Adipocyte (in vitro differentiated cells): ENCODE measurements around the gene FOXC1.

ENCODE experiments used
- DNase-seq: peaks from one replicate; pipeline ENCODE4 v3.0.0-alpha.2; 2015; ENCODE audit warnings: low read depth
- H3K27me3 ChIP-seq: replicated peaks from 2 replicates; pipeline ENCODE4 v1.7.0; 2013; ENCODE audit warnings: mild to moderate bottlenecking, low read length, moderate library complexity; ENCODE audit not compliant: control insufficient read depth, insufficient read depth
- H3K36me3 ChIP-seq: 2 replicates; pipeline ENCODE4 v1.7.0; 2013; ENCODE audit warnings: low read length, mild to moderate bottlenecking, moderate library complexity; ENCODE audit not compliant: control insufficient read depth, insufficient read depth, severe bottlenecking
- H3K4me1 ChIP-seq: 2 replicates; pipeline ENCODE4 v1.7.0; 2013; ENCODE audit warnings: mild to moderate bottlenecking, low read length, moderate library complexity; ENCODE audit not compliant: control insufficient read depth, insufficient read depth
- H3K4me3 ChIP-seq: 2 replicates; pipeline ENCODE4 v1.7.0; 2013; ENCODE audit warnings: mild to moderate bottlenecking, low read length, moderate library complexity
- H3K9ac ChIP-seq: 2 replicates; pipeline ENCODE4 v1.7.0; 2013; ENCODE audit warnings: mild to moderate bottlenecking, low read length, moderate library complexity
- H3K9me3 ChIP-seq: 2 replicates; pipeline ENCODE4 v1.7.0; 2013; ENCODE audit warnings: mild to moderate bottlenecking, low read length, moderate library complexity; ENCODE audit not compliant: control insufficient read depth

FOXC1 gene

GRCh38 chr6:1601158-1602048 lies 8.3 kb upstream of the FOXC1 start:
- peaks cover 13% of the 10 kb centered on the region for H3K4me1 ChIP-seq
- H3K9me3 ChIP-seq: no peaks in the 10 kb centered on the region
- H3K36me3 ChIP-seq: no peaks in the 10 kb centered on the region
- H3K27me3 ChIP-seq: peaks cover 48% of the 10 kb centered on the region
- no peak for DNase-seq
- no peak overlapping the region for H3K4me3 ChIP-seq
- no peak overlapping the region for H3K9ac ChIP-seq

GRCh38 chr6:1602049-1602713 lies 7.5 kb upstream of the FOXC1 start:
- Histone ChIP-seq H3K9me3 (no peaks in the 10 kb centered on the region), H3K36me3 (no peaks in the 10 kb centered on the region), H3K4me3 (no peak overlapping the region), H3K4me1 (peaks cover 13% of the 10 kb centered on the region), H3K27me3 (peaks cover 56% of the 10 kb centered on the region), H3K9ac (no peak overlapping the region)
- no peak for DNase-seq

GRCh38 chr6:1603708-1604107 lies 6.0 kb upstream of the FOXC1 start:
- H3K9ac ChIP-seq: no peak overlapping the region

DNA sequence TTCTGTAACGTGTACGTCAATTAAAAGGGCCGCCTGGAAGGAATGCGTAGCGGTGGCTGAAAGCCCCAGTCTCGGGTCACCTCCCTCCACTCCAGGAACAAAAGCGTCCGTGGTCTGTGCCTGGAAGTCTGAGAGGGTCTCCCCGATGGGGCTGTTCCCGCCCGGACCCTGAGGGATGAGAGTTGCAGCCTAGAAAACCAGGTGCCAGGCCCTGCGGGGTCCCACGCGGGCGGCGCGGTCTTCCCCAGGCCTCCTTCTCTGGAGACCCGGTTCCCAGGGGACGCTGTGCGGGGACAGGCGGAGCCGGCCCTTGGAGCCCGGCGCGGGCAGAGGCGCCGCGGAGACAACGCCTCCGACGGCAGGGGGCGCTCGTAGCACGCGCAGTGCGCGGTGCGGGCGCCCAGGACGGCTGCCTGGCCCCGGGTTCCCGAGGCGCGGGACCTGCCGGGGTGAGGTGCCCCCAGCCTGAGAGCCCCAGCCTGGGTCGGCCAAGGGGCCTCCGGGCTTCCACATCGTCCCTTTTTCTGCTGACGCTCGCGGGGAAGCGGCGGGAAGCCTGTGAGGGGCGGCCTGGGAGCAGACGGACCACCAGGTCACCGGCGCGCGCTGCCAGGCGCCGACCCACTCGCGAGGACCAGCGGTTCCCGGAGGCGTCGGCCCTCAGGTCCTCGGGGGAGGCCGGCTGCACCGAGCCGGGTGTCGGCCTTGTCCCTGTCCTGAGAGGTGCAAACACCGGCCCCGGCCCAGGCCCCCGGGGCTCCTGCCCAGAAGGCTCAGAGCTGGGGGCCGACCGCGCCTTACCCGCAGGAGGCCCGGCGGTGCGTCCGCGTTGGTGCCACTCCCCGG lies 5.3 kb upstream of the FOXC1 start:
- peak overlapping the region; percentile 62 for H3K4me3 ChIP-seq
- no peak overlapping the region for H3K9ac ChIP-seq
- peaks cover 25% of the 10 kb centered on the region for H3K4me1 ChIP-seq
- no peaks in the 10 kb centered on the region for H3K36me3 ChIP-seq
- H3K27me3 ChIP-seq: peaks cover 69% of the 10 kb centered on the region
- DNase-seq: peak; percentile 92
- H3K9me3 ChIP-seq: no peaks in the 10 kb centered on the region

More at GRCh38 chr6:1603708-1604107, 6.0 kb upstream of the FOXC1 start:
- no peaks in the 10 kb centered on the region for H3K9me3 ChIP-seq
- peaks cover 71% of the 10 kb centered on the region for H3K27me3 ChIP-seq
- H3K4me1 ChIP-seq: peaks cover 25% of the 10 kb centered on the region
- no peaks in the 10 kb centered on the region for H3K36me3 ChIP-seq
- DNase-seq: no peak
- no peak overlapping the region for H3K4me3 ChIP-seq

DNA sequence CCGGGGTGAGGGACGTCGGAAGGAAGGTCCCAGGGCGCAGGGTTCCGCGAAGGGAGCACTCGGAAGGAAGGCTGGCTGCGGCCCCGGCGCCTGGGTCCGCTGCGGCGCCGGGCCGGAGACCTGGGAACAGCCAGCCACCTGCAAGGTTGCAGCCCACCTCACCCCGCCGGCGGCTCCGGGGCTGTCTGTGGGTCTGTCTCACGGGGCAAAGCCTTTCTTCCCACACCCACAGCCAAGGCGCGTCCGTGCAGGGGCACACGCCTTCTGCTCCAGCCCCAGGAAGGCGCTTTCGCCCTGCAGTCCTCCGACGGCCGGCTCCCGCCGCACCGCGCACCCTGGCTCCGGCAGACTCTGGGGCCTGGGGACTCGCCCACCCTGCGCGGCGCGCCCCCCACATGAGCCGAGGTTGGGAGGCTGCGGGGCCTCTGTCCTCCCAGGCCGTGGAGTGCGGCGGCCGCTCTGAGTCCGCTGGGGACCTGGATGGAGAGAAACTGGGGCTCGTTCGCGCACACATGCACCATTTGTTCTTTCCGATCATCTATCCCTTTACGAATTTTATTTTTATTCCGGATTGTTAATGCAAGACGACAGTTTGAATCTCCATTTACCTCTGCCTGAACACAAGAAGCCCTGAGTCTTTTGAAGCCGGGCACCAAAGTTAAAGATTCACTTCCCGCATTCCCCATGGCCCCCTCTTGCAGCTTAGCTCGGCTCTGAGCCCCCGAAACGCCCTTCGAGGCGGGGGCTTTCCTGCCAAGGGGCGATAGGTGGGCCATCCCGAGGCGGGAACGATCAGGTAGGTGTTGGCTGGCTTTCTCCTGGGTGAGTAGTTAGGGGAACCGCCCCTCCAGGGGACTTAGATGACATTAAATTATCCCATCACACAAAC lies 4.5 kb upstream of the FOXC1 start:
- Histone ChIP-seq H3K4me3 (peak overlapping the region; percentile 62), H3K36me3 (no peaks in the 10 kb centered on the region), H3K4me1 (peaks cover 25% of the 10 kb centered on the region), H3K9ac (no peak overlapping the region), H3K27me3 (peaks cover 66% of the 10 kb centered on the region), H3K9me3 (no peaks in the 10 kb centered on the region)
- DNase-seq: no peak

- Histone ChIP-seq H3K36me3 (no peaks in the 10 kb centered on the region), H3K4me1 (peaks cover 25% of the 10 kb centered on the region), H3K27me3 (peaks cover 66% of the 10 kb centered on the region), H3K9me3 (no peaks in the 10 kb centered on the region), H3K4me3 (no peak overlapping the region), H3K9ac (no peak overlapping the region)
- no peak for DNase-seq
Measured at GRCh38 chr6:1605893-1606779, 3.6 kb upstream of the FOXC1 start.

GRCh38 chr6:1606780-1607515 lies 2.8 kb upstream of the FOXC1 start:
- no peak overlapping the region for H3K9ac ChIP-seq
- H3K4me1 ChIP-seq: peaks cover 25% of the 10 kb centered on the region
- no peaks in the 10 kb centered on the region for H3K36me3 ChIP-seq
- H3K27me3 ChIP-seq: peaks cover 62% of the 10 kb centered on the region
- DNase-seq: no peak
- no peaks in the 10 kb centered on the region for H3K9me3 ChIP-seq
- H3K4me3 ChIP-seq: peak overlapping the region; percentile 42

DNA sequence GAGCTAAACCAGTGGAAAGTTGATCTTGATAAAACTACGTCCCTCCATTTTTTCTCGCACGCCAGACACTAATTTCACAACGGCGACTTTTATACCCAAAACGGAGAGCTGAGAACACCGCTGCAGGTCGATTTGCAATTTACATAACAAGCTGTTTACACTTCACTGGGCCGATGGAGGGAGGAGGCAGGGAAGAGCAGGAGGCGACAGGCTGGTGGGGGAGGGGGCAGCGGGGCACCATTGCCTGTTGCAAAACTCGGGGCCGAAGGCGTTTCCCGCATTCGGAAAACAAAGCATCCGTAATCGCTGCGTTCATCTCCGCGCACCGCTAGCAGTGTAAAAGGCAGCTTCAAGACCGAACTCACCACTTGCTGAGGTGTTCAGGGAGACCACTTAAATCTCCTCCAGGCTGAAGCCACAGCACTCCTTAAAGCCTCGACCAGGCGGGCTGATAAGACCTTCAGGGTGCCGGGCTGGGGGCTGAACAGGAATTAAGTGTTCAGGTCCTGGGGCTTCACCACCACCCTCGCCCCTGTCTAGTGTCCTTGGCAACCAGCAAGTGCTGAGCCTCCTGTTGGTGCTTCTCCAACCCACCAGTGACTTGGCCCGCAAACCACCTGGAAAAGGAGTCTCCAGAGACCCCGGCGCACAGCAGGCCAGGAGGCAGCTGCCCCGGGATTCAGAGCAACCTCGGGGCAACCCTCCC lies 2.0 kb upstream of the FOXC1 start:
- Histone ChIP-seq H3K9me3 (no peaks in the 10 kb centered on the region), H3K27me3 (peaks cover 56% of the 10 kb centered on the region), H3K36me3 (no peaks in the 10 kb centered on the region), H3K4me3 (peak overlapping the region; percentile 42), H3K4me1 (peaks cover 31% of the 10 kb centered on the region), H3K9ac (no peak overlapping the region)
- no peak for DNase-seq
